Measurements from ENCODE around the gene EPM2AIP1.
"Not testable (repeated sequence)": the region's sequence is repeated elsewhere in the genome, so short reads cannot be mapped to it uniquely, and the experiment has no call there.

EPM2AIP1 gene

DNA sequence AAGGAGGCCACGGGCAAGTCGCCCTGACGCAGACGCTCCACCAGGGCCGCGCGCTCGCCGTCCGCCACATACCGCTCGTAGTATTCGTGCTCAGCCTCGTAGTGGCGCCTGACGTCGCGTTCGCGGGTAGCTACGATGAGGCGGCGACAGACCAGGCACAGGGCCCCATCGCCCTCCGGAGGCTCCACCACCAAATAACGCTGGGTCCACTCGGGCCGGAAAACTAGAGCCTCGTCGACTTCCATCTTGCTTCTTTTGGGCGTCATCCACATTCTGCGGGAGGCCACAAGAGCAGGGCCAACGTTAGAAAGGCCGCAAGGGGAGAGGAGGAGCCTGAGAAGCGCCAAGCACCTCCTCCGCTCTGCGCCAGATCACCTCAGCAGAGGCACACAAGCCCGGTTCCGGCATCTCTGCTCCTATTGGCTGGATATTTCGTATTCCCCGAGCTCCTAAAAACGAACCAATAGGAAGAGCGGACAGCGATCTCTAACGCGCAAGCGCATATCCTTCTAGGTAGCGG lies at the start of gene EPM2AIP1:
TSS of gene EPM2AIP1 (minus strand) at position 326 of the 520 bp plus-strand sequence. CDS start at position 272, 54 bp downstream.
- no peak for DNase-seq (ENCODE audit: extremely low read depth in 1 of 2, low read depth in 1 of 2)

DNA sequence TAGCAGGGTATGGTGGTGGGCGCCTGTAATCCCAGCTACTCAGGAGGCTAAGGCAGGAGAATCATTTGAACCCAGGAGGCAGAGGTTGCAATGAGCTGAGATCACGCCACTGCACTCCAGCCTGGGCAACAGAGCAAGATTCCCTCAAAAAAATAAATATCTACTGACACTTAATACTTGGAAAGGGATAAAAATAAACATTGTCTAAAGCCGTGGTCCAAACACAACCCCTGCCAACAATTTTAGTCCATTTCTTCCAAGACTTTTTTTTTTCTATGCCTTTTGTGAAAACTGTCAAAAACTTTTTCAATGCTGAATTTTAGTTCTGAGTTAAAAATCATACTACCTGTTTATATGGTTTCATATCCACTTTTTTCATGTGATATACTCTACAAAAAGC lies 49.8 kb upstream of the EPM2AIP1 start:
- not testable (repeated sequence) for DNase-seq (ENCODE audit: extremely low read depth in 1 of 2, low read depth in 1 of 2)

DNA sequence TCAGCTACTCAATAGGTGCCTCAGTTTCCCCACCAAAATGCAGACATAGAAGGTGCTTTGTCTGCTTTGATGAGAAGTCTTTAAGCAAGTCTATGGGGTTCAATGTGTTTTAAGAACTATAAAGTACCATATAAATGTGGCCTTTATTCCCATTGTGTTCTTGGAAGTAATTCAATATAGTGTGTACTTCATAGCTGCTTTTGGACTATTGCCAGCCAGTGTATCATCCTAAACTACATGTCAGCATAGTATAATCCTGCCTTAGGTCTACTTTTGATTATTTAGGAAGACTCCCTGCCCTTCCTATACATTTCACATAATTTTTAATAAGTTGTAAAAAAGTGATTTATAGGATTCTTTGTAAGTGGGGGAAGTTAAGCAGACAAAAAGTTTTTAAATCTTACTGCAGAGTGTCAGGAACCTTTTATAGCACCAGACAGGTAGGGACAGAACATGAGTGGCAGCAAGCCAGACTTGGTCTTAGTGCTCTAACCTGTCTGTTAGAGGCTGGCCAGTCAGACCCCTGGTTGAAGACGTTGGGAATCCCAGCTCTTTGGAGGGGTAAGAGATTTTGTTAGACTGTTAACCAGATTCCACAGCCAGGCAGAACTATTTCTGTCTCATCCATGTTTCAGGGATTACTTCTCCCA lies 48.7 kb upstream of the EPM2AIP1 start:
- DNase-seq (ENCODE audit: extremely low read depth in 1 of 2, low read depth in 1 of 2): no peak

DNA sequence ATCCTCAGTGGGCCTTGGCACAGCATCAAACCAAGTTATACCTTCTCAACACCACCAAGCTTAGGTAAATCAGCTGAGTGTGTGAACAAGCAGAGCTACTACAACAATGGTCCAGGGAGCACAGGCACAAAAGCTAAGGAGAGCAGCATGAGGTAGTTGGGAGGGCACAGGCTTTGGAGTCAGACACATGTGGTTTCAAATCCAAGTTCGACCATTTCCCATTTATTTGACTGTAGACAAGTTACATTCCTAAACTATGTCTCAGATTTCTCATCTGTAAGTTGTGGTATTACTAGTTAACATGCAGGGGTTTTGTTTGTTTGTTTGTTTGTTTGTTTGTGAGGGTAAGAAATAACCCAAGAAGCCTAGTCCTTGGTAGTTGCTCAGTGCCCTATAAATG lies 47.3 kb upstream of the EPM2AIP1 start:
- no peak for DNase-seq (ENCODE audit: extremely low read depth in 1 of 2, low read depth in 1 of 2)

DNA sequence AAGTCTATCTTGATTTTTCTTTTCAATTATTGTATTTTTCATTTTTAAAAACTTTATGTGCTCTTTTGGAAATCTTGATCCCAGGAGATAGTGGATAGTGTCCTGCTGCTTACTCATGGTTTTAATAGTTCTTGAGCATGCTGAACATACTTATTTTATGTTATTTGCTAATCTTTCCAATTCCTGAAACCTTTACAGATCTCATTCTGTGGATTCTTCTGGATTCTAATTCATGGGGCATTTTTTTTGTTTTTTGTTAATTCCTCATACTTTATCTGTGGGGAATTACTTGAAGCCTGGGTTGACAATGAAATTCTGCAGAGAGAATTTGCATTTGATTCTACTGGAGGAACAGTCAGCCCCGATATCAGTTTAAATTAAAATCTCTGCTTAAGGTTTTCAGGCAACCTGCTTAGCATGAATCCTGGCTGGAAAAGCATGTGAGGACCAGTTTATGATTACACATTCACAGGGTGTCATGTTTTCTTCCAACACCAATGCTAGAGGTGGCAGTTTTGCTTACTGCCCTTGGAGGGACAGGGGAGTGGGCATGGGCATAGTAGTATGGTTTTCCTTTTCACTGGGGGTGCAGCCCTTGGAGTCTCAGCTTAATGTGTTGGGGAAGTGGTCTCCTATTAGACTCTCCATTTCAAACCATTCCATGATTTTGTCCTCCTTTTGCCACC lies 46.4 kb upstream of the EPM2AIP1 start:
- DNase-seq (ENCODE audit: extremely low read depth in 1 of 2, low read depth in 1 of 2): no peak

DNA sequence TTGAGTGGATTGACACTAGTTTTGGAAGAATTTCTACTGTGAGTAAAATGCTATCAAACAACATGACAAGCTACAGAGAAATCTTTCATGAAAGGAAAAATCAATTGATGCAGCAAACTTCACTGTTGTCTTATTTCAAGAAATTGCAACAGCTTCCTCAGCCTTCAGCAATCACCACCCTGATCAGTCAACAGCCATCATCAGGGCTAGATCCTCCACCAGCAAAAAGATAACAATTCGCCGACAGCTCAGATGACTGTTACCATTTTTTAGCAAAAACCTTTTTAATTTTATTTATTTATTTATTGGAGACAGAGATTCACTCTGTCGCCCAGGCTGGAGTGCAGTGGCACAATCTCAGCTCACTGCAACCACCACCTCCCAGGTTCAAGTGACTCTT lies 44.4 kb upstream of the EPM2AIP1 start:
- no peak for DNase-seq (ENCODE audit: extremely low read depth in 1 of 2, low read depth in 1 of 2)

DNA sequence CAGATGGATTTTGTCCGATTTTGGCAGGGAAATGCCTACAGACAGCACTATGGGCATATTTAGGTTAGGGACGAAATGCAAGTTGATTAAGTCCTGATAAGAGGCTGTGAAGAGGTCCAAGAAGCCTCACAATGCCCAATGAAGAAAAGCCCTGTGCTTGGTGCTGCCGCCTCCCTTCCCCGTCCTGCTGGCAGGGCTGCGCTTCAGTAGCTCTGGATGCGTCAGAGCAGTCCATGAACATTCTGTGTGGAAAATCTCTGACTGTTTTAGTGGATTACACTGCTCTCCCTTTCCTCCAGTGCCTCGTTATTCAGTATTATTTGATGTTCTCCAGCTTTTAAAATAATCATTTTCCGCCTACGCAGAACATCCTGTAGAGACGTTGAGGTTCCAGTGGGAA lies 40.0 kb upstream of the EPM2AIP1 start:
- DNase-seq (ENCODE audit: extremely low read depth in 1 of 2, low read depth in 1 of 2): no peak

DNA sequence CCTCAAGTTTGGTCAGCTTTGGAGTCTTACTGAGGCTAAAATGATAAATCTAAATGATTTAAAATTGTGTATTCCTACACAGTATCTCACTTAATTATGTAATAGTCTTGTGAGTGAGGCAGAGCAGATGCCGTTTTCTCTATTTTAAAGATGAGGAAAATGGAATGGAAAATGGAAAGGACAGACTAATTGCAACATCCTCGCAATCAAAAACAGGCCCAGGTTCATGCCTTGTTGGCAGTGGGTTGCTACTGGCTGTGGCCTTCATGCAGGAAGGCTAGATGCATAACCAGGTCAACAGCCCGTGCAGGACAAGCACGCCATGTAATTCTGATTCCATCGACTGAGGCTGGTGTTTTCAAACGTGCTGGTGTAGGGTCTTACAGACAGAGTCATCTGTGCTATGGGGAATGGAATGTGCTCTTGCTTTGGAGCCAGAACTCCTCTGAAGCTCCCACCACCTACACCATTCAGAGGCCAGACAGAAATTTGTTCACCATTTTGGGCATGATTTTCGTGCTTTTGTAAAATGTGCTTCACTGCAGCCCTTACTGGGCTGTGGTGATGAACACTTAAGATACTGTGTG lies 38.3 kb upstream of the EPM2AIP1 start:
- DNase-seq (ENCODE audit: extremely low read depth in 1 of 2, low read depth in 1 of 2): no peak

DNA sequence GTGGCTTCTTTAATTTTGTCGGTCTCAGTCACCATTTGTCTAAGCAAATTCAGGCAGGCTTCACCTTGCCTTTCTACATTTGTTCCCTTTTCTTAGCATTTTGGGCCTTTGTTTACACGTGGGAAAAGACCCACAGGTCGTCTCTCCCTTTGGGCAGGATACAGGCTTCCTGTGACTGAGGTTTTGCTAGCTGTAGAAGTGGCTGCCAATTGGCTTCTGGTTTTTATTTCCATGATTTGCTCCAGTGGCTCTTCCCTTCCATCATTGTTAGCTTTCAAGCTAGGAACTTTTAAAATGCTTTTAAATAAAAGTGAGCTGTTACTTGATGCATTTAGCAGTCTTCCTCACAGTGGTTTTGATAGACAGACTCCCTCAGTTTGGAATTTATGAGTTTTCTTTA lies 37.7 kb upstream of the EPM2AIP1 start:
- no peak for DNase-seq (ENCODE audit: extremely low read depth in 1 of 2, low read depth in 1 of 2)

DNA sequence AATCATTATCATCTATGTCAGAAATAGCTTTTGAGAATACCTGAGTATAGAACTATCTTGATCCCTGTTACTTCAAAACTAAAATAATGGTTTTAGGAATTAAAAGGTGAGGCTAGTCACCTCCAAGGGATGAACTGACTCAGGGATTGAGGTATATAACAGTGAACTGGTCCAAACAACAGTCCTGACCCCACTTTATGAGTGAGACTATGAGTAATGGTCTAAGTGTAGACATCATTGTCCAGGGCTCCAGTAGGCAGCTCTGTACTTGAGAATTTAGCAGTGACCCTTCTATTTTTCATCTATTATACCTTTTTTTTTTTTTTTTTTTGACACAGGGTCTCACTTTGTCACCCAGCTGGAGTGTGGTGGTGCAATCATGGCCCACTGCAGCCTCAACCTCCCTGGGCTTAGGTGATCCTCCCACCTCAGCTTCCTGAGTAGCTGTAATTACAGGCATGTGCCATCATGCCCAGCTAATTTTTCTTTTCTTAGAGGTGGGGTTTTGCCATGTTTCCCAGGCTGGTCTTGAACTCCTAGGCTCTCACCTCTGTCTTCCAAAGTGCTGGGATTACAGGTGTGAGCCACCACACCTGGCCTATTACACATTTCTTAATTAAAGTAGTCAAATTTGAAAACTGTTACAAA lies 36.7 kb upstream of the EPM2AIP1 start:
- DNase-seq (ENCODE audit: extremely low read depth in 1 of 2, low read depth in 1 of 2): no peak

DNA sequence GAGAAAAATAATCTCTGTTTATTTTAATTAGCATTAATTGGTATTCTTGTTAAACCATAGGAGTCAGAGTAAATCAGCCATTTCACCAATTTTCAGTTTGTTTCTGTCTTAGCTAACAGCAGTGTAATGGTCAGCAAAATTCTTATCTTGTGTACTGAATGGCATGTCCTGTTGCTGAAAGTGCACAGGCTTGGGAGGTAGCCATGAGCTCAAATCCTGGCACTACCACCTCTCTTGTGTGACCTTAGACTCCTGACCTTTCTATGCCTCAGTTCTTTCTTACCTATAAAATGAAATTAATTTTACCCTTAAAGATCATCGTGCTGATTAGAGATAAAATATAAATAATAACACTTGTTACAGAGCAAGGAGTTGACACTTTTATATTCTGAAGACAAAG lies 36.2 kb upstream of the EPM2AIP1 start:
- no peak for DNase-seq (ENCODE audit: extremely low read depth in 1 of 2, low read depth in 1 of 2)

DNA sequence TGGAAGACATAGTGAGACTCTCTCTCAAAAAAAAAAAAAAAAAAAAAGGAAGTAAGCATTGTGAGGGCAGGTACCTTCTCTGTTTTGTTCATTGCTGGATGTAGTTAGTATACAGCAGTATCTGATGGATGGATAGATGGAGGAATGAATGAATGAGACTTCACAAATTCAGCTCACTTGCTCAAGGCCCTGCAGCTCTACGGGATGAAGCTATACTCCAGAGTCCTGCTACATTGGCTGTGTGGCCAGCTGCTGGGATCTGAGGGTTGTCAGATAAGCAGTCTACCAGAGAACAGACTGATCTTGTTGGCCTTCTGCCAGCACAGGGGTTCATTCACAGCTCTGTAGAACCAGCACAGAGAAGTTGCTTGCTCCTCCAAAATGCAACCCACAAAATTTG lies 35.4 kb upstream of the EPM2AIP1 start:
- DNase-seq (ENCODE audit: extremely low read depth in 1 of 2, low read depth in 1 of 2): no peak

DNA sequence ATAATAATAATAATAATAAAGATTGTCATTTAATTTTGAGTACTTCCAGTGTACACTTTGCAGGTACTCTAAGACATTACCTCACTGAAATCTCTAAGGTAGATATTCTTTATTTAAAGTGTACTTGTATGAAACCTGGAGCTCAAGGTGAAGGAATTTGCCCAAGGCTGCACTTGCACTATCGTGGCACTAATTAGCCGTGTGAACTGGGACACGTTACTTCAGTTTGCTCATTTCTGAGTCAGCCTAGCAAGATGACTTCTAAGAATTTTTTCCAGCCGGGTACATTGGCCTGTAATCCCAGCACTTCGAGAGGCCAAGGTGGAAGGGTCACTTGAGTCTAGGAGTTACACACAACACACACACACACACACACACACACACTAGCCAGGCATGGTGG lies 33.9 kb upstream of the EPM2AIP1 start:
- no peak for DNase-seq (ENCODE audit: extremely low read depth in 1 of 2, low read depth in 1 of 2)

DNA sequence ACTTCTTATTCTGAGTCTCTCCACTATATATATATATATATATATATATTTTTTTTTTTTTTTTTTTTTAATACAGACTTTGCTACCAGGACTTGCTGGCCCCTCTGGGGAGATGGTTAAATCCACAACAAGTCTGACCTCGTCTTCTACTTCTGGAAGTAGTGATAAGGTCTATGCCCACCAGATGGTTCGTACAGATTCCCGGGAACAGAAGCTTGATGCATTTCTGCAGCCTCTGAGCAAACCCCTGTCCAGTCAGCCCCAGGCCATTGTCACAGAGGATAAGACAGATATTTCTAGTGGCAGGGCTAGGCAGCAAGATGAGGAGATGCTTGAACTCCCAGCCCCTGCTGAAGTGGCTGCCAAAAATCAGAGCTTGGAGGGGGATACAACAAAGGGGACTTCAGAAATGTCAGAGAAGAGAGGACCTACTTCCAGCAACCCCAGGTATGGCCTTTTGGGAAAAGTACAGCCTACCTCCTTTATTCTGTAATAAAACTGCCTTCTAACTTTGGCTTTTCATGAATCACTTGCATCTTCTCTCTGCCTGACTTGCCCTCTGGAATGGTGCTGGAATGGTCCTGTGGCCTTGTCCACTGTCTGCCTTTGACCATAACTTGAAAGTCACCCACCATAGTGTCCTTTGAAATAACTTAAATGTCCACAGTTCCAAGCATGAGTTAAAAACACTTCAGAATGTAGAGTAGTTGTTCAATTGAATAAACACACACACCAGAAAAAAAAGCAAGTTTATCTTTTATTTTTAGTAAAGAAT lies 32.8 kb upstream of the EPM2AIP1 start:
- no peak for DNase-seq (ENCODE audit: extremely low read depth in 1 of 2, low read depth in 1 of 2)

DNA sequence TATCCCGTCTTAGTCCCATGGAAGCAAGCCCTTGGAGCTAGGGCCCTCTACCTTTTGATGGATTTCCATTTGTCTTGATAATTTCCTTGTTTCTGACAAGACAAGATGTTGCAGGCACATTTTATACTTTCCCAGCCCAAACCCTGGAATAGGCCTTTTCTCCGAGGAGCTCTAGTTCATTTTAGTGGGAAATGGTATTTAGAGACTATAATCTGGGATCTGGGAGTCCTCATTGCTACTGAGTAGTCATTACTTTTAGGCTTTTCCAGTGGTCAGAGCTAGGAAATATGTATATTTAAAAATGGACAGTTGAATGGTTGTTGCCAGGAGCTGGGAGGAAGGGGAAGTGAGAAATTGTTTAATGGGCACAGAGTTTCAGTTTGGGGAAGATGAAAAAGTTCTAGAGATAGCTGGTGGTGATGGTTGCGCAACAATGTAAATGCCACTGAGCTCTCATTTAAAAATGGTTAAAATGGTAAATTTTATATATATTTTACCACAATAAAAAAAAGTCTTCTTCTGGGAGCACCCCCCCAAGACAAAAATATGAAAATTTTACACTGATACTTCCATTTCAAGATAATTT lies 32.0 kb upstream of the EPM2AIP1 start:
- DNase-seq (ENCODE audit: extremely low read depth in 1 of 2, low read depth in 1 of 2): no peak

DNA sequence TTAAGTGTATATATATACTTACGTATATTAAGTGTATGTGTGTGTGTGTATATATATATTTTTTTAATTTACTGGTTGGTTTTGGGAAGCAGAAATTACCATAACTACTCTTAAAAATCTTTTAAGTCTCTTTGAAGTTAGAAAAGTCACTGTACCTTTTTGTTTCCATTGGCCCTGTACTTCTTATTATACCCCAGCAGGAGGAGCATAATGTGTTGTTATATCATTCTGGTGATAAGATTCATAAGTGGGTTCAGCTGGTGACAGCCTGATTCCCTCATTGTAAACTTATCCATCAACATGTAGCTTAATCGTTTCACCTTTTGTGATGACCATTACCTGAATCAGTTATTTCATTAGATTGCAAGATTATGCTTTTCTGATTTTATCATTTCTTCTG lies 31.2 kb upstream of the EPM2AIP1 start:
- no peak for DNase-seq (ENCODE audit: extremely low read depth in 1 of 2, low read depth in 1 of 2)

DNA sequence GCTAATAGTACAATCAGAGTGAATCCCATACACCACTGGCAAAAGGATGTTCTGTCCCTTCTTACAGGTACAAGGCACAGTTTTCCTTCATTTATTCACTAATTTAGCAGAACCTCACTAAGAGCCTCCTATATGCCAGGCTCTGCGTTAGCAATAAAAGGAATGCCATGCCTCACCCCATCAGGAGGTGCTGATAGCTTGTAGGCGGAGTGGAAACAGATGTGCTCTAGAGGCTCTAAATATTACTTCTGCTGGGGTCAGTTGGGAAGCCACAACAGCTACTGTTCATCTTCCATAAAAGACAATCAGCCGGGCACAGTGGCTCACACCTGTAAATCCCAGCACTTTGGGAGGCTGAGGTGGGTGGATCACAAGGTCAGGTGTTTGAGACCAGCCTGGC lies 24.8 kb upstream of the EPM2AIP1 start:
- DNase-seq (ENCODE audit: extremely low read depth in 1 of 2, low read depth in 1 of 2): no peak

DNA sequence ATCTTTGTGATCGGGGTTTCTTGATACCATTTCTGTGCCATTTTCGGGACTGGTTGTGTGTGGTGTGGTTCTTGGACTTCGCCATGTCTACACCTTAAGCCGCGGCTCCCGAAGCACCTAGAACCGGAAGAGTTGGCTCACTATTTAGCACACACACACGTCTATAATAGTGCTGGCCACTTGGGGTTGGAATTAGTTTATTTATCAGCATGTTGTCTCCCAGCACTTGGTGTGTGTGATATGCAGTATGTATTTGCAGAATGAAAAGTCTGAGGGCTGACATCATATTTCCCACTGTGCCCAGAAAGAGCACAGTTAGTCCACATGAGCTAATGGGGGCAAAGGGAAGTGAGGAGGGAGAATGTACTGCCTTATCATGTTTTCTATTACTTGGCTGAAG lies 24.0 kb upstream of the EPM2AIP1 start:
- DNase-seq (ENCODE audit: extremely low read depth in 1 of 2, low read depth in 1 of 2): no peak

DNA sequence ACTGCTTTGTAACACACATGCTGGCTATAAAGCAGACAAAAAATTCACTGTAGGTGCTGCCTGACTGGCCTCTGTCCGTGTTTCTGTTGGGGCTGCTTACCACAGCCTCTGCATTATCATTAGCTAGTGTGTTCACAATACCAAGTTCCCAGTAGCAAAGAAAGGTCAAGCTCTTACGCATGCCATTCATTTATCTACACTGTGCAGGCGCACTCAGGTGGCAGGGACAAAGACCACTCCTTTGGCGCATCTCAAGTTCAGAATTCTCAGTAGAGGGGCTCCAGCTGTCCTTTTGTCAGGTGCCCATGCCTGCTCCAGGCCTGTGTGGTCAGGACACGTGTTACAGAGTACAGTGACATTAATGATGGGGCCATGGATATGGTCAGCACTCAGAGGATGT lies 22.7 kb upstream of the EPM2AIP1 start:
- no peak for DNase-seq (ENCODE audit: extremely low read depth in 1 of 2, low read depth in 1 of 2)

DNA sequence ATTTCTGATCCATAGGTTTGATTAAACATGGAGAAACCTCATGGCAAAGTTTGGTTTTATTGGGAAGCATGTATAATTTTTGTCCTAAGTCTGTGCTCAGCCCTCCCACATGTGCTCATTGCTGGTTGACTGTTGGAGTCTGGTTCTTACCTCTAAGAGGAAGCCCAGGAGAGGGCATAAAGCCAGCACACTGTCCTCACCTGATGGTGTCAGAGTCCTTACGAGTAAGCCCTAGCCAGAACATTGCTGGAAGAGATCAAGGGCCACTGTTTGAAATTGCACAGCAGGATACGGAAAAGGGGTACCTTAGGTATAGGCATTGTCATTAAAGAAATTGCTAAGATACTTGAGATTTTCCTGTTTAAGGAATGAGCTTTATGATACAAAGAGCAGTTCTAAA lies 21.7 kb upstream of the EPM2AIP1 start:
- no peak for DNase-seq (ENCODE audit: extremely low read depth in 1 of 2, low read depth in 1 of 2)
